Measurements from ENCODE around the gene NOB1.

NOB1 gene
- long read RNA-seq, transcript NOB1-201 (9 exons, 1,734 nt) = major isoform, 2,124 of 2,414 reads
- long read RNA-seq, partial matches to known transcripts = 30 of 2,414 reads
- long read RNA-seq, other reads (novel, unspliced or antisense) = 256 of 2,414 reads

GRCh38 chr16:69754469-69755310 lies at the start of gene NOB1:
NOB1 (minus strand) TSS chr16:69754926; CDS start chr16:69754910, 16 bp downstream.
- no peaks in the 10 kb centered on the region for H3K27me3 ChIP-seq (ENCODE audit: insufficient read depth, poor library complexity, severe bottlenecking)
- peak within 1 kb of the TSS; percentile 83 for H3K4me3 ChIP-seq (replicated peaks; ENCODE audit: insufficient read depth, low read length)
- DNase-seq (ENCODE audit: low read depth in 1 of 2, low spot score in 1 of 2) = peak; percentile 97
- TF ChIP-seq POLR2AphosphoS5 (IDR thresholded peaks at IDR 0.05; ENCODE audit: low read depth) (peak; percentile 96), CTCF (IDR thresholded peaks at IDR 0.05; ENCODE audit: insufficient read depth, low read length) (peak; percentile 98), REST (IDR thresholded peaks at IDR 0.05; ENCODE audit: insufficient replicate concordance, low read depth) (peak; percentile 75), SPI1 (IDR thresholded peaks at IDR 0.05; ENCODE audit: borderline replicate concordance, low read depth) (peak; percentile 11; the same call in 1 of the 2 replicates), GABPA (IDR thresholded peaks at IDR 0.05; ENCODE audit: low read depth) (no peak)
- peak within 1 kb of the TSS; percentile 85 for H3K27ac ChIP-seq (replicated peaks)

- DNase-seq (ENCODE audit: low read depth in 1 of 2, low spot score in 1 of 2) = no peak
- no peak overlapping the region for H3K4me3 ChIP-seq (replicated peaks; ENCODE audit: insufficient read depth, low read length)
- no peak for TF ChIP-seq CTCF (IDR thresholded peaks at IDR 0.05; ENCODE audit: insufficient read depth, low read length)
- TF ChIP-seq REST (IDR thresholded peaks at IDR 0.05; ENCODE audit: insufficient replicate concordance, low read depth) = no peak
- TF ChIP-seq POLR2AphosphoS5 (IDR thresholded peaks at IDR 0.05; ENCODE audit: low read depth) = no peak
- no peak for TF ChIP-seq SPI1 (IDR thresholded peaks at IDR 0.05; ENCODE audit: borderline replicate concordance, low read depth)
- TF ChIP-seq GABPA (IDR thresholded peaks at IDR 0.05; ENCODE audit: low read depth) = no peak
- no peaks in the 10 kb centered on the region for H3K27me3 ChIP-seq (ENCODE audit: insufficient read depth, poor library complexity, severe bottlenecking)
- no peak overlapping the region for H3K27ac ChIP-seq (replicated peaks)
Measured at GRCh38 chr16:69804297-69804696, 49.6 kb upstream of the NOB1 start.

GRCh38 chr16:69799611-69800031 lies 44.9 kb upstream of the NOB1 start:
- Histone ChIP-seq H3K27me3 (ENCODE audit: insufficient read depth, poor library complexity, severe bottlenecking) (no peaks in the 10 kb centered on the region), H3K4me3 (replicated peaks; ENCODE audit: insufficient read depth, low read length) (no peak overlapping the region), H3K27ac (replicated peaks) (no peak overlapping the region)
- no peak for DNase-seq (ENCODE audit: low read depth in 1 of 2, low spot score in 1 of 2)
- TF ChIP-seq SPI1 (IDR thresholded peaks at IDR 0.05; ENCODE audit: borderline replicate concordance, low read depth) (no peak), CTCF (IDR thresholded peaks at IDR 0.05; ENCODE audit: insufficient read depth, low read length) (no peak), GABPA (IDR thresholded peaks at IDR 0.05; ENCODE audit: low read depth) (no peak), POLR2AphosphoS5 (IDR thresholded peaks at IDR 0.05; ENCODE audit: low read depth) (no peak), REST (IDR thresholded peaks at IDR 0.05; ENCODE audit: insufficient replicate concordance, low read depth) (no peak)
